ENCODE measurements around the gene UTP25. TPM values are rescaled to one million over a fixed set of nuclear protein-coding genes. Genes with fewer than 3 reads are reported as not detected.

The UTP25 gene
- total and polyA plus RNA-seq, 4 donors: 1.8 to 7.3 (median 4.6) TPM

DNA sequence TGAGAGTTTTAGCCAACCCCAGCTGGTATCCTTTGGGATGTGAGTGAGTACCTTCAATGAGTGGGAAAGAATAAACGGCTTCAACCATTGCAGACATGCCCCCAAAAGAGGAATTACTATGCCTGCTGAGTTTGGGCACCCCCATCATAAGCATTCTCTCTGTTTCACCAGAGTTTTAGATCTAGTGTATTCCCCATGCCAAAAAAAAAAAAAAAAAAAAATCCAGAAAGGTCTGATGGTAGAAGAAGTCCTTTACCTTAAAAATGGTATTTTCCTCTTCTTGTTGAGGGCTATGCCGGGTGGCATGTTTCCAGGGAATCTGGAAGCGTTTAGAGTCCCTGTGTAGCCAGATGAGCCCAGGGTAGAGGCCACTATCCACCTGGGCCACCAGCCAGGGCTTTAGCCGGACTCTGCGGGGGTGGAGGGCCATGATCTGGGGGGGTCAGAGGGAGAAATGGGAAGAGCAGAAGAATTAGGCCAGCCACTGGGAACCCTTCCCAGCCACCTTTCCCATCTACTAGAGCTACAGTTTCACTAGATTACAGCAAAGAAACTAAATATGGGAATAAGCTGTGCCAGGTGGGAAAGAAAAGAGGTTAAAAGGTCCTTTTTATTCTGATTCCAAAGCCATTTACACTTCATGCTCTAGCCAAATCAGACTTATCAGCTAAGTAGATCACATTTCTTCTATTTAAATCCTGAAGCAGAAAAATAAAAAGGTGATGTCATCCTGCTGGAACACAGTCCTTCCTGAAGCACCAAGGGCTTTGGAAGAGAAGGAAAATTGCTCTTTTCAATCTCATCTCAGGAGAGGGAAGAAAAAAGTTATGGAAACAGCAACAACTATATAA is 26.6 kb upstream of the UTP25 start:
- no peak for DNase-seq
- Histone ChIP-seq H3K27ac (ENCODE audit: low read depth in 1 of 2, low read length in 1 of 2) (no peak overlapping the region), H3K4me1 (ENCODE audit: control insufficient read depth in 5 of 5, insufficient read depth in 5 of 5, low read length in 5 of 5) (peaks cover 0 to 14% (median 0%) of the 10 kb centered on the region in 5 donors)

GRCh38 chr1:209802117-209802779 is 25.5 kb upstream of the UTP25 start:
- Histone ChIP-seq H3K9ac (ENCODE audit: insufficient read depth in 1 of 2, low read length in 2 of 2) (no peak overlapping the region), H3K27ac (ENCODE audit: low read depth in 1 of 2, low read length in 1 of 2) (no peak overlapping the region), H3K4me3 (no peak overlapping the region), H3K27me3 (ENCODE audit: control insufficient read depth in 3 of 3, insufficient read depth in 3 of 3, low read length in 2 of 3) (peaks cover 2 to 12% (median 2%) of the 10 kb centered on the region in 3 donors), H3K4me1 (ENCODE audit: control insufficient read depth in 5 of 5, insufficient read depth in 5 of 5, low read length in 5 of 5) (peaks cover 0 to 14% (median 0%) of the 10 kb centered on the region in 5 donors), H3K36me3 (ENCODE audit: control insufficient read depth in 4 of 4, insufficient read depth in 4 of 4, low read length in 4 of 4) (no peaks in the 10 kb centered on the region), H3K9me3 (ENCODE audit: control insufficient read depth in 4 of 4, insufficient read depth in 3 of 4, low read length in 3 of 4) (no peaks in the 10 kb centered on the region)
- no peak for TF ChIP-seq CTCF (IDR thresholded peaks at IDR 0.05; ENCODE audit: control extremely low read depth, extremely low read depth)
- ATAC-seq (ENCODE audit: insufficient read depth, low FRiP score): no peak
- 85 to 90% methylated on average over 4 of the region's 4 CpGs for WGBS, 2 donors
- DNase-seq: no peak

More for the DNA sequence above, 26.6 kb upstream of the UTP25 start:
- H3K9me3 ChIP-seq (ENCODE audit: control insufficient read depth in 4 of 4, insufficient read depth in 3 of 4, low read length in 3 of 4): no peaks in the 10 kb centered on the region
- peaks cover 2 to 12% (median 2%) of the 10 kb centered on the region in 3 donors for H3K27me3 ChIP-seq (ENCODE audit: control insufficient read depth in 3 of 3, insufficient read depth in 3 of 3, low read length in 2 of 3)
- no peak overlapping the region for H3K4me3 ChIP-seq
- 80 to 82% methylated on average over 5 of the region's 5 CpGs for WGBS, 2 donors
- no peak for TF ChIP-seq CTCF (IDR thresholded peaks at IDR 0.05; ENCODE audit: control extremely low read depth, extremely low read depth)
- H3K9ac ChIP-seq (ENCODE audit: insufficient read depth in 1 of 2, low read length in 2 of 2): no peak overlapping the region
- no peaks in the 10 kb centered on the region for H3K36me3 ChIP-seq (ENCODE audit: control insufficient read depth in 4 of 4, insufficient read depth in 4 of 4, low read length in 4 of 4)
- no peak for ATAC-seq (ENCODE audit: insufficient read depth, low FRiP score)

DNA sequence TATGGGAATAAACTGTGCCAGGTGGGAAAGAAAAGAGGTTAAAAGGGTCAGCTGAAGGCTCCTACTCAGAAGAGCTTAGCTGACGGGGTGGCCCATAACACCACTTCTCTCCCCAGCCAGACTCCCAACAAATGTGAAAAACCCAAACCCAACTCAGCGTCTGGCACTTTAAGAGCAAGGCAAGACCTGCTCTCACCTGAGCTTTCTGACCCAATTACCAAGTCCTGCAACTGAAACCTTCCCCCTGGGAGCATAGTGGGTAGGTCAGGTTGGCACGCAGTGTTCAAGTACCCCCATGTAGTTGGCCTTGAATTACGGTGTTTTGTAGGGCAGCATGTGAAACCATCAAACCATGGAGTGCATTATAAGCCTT is 25.0 kb upstream of the UTP25 start:
- Histone ChIP-seq H3K4me1 (ENCODE audit: control insufficient read depth in 5 of 5, insufficient read depth in 5 of 5, low read length in 5 of 5) (peaks cover 0 to 19% (median 0%) of the 10 kb centered on the region in 5 donors), H3K27ac (ENCODE audit: low read depth in 1 of 2, low read length in 1 of 2) (no peak overlapping the region), H3K27me3 (ENCODE audit: control insufficient read depth in 3 of 3, insufficient read depth in 3 of 3, low read length in 2 of 3) (peaks cover 2 to 9% (median 2%) of the 10 kb centered on the region in 3 donors), H3K9me3 (ENCODE audit: control insufficient read depth in 4 of 4, insufficient read depth in 3 of 4, low read length in 3 of 4) (no peaks in the 10 kb centered on the region), H3K36me3 (ENCODE audit: control insufficient read depth in 4 of 4, insufficient read depth in 4 of 4, low read length in 4 of 4) (no peaks in the 10 kb centered on the region), H3K4me3 (no peak overlapping the region), H3K9ac (ENCODE audit: insufficient read depth in 1 of 2, low read length in 2 of 2) (no peak overlapping the region)
- DNase-seq (no peak), ATAC-seq (ENCODE audit: insufficient read depth, low FRiP score) (no peak)
- no peak for TF ChIP-seq CTCF (IDR thresholded peaks at IDR 0.05; ENCODE audit: control extremely low read depth, extremely low read depth)
- whole genome bisulfite sequencing, 2 donors: 85 to 91% methylated on average over 4 of the region's 4 CpGs

Measured in lung (tissue), 12 donors.